ENCODE results near the gene ATG13. TPM values are rescaled to one million over a fixed set of nuclear protein-coding genes. Genes with fewer than 3 reads are reported as not detected.

The ATG13 gene
- polyA plus RNA-seq, result 11.0 and 19.9 TPM in 2 replicates

GRCh38 chr11:46617134-46617971 is at the start of gene ATG13, which contains the start of gene HARBI1:
Gene ATG13, plus strand, starts transcription at chr11:46617553. Its CDS starts 26,739 bp downstream, at chr11:46644292.
Gene HARBI1, minus strand, starts transcription at chr11:46617227. Its CDS starts 990 bp downstream, at chr11:46616237.

GRCh38 chr11:46593550-46594373 is 23.6 kb upstream of the ATG13 start, which contains the start of gene AMBRA1:
Gene AMBRA1, minus strand, starts transcription at chr11:46594023. Its CDS starts 45,643 bp downstream, at chr11:46548380.

GRCh38 chr11:46700241-46701077 is 83.1 kb downstream of the ATG13 start, which contains the start of the genes ARHGAP1 and ZNF408:
Gene ARHGAP1, minus strand, starts transcription at chr11:46700619. Its CDS starts 4,512 bp downstream, at chr11:46696107.
Gene ZNF408, plus strand, starts transcription at chr11:46701031. Its CDS starts 17 bp downstream, at chr11:46701048.

GRCh38 chr11:46719048-46719542 is 101.7 kb downstream of the ATG13 start, which contains the start of gene F2:
Gene F2, plus strand, starts transcription at chr11:46719213. Its CDS starts 23 bp downstream, at chr11:46719236.

Other genes with a start within 250 kb of the ATG13 start
- gene MDK, start 235.9 kb upstream of the ATG13 start, polyA plus RNA-seq, result 27.1 and 35.2 TPM in 2 replicates
- not detected in 2 replicates for gene CHRM4, start 225.8 kb upstream of the ATG13 start, polyA plus RNA-seq
- gene AMBRA1, start 23.5 kb upstream of the ATG13 start, polyA plus RNA-seq, result 0.36 and 2.7 TPM in 2 replicates
- gene HARBI1, start 326 bp upstream of the ATG13 start, polyA plus RNA-seq, result 3.7 and 5.1 TPM in 2 replicates
- 4.1 and 7.6 TPM in 2 replicates for gene ARHGAP1, start 83.1 kb downstream of the ATG13 start, polyA plus RNA-seq
- 0.22 and 1.1 TPM in 2 replicates for gene ZNF408, start 83.5 kb downstream of the ATG13 start, polyA plus RNA-seq
- gene F2, start 101.7 kb downstream of the ATG13 start, polyA plus RNA-seq, result not detected in 2 replicates
- 416 and 534 TPM in 2 replicates for gene CKAP5, start 228.7 kb downstream of the ATG13 start, polyA plus RNA-seq